Measurements from ENCODE around the gene PARM1. TPM values are rescaled to one million over a fixed set of nuclear protein-coding genes. Genes with fewer than 3 reads are reported as not detected.

Gene PARM1
- total and polyA plus RNA-seq, 9 of the 15 experiments (the other 6 are each of a cell fraction or from before 2014, with no cell fraction given) = 0.07 TPM; not detected in 8

DNA sequence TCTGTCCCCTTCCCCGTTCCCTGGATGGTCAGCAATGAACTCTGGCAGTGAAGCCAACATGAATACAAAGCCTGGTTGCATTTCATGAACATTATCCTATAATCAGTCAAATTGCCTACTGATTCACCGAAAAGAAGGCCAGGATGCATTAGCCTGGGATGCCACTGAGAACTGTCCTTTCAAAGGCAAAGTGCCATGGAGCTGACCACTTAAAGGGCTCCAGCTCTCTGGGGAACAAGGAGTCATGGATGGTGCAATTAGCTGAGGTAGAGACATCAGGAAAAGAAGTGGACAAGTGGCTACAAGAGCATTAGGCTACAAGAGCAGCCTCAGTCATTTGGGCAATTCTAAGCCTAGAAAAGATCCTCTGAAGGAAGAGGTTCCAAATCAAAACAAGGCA is 69.0 kb downstream of the PARM1 start:
- H3K4me1 ChIP-seq (replicated peaks in 1 of 2; ENCODE audit: control insufficient read depth in 2 of 2, insufficient read depth in 2 of 2, low read length in 2 of 2) = no peaks in the 10 kb centered on the region
- intact Hi-C loops (cut with micrococcal nuclease) = no loop called here
- CTCF ChIA-PET (ENCODE audit: low intra/inter-chr PET ratio) = no interaction called here

GRCh38 chr4:75002381-75002780 is 69.5 kb downstream of the PARM1 start:
- ATAC-seq (no peak), DNase-seq (ENCODE audit: extremely low read depth in 1 of 4, low spot score in 3 of 4) (no peak), FAIRE-seq (no peak)
- BruUV-seq (replicated peaks) = no TSS peak
- no peak overlapping the region for H3K4me3 ChIP-seq
- no peaks in the 10 kb centered on the region for H3K9me3 ChIP-seq (replicated peaks; ENCODE audit: control insufficient read depth, insufficient read depth, low read depth, low read length)
- in situ Hi-C loops (cut with MboI) (no loop called here), intact Hi-C loops (cut with micrococcal nuclease) (no loop called here)
- H3K9me1 ChIP-seq (ENCODE audit: control insufficient read depth, insufficient read depth, low read length) = no peaks in the 10 kb centered on the region
- H3K27me3 ChIP-seq (ENCODE audit: control insufficient read depth in 2 of 2, insufficient read depth in 2 of 2, low read length in 2 of 2) = no peaks in the 10 kb centered on the region
- H3K4me1 ChIP-seq (replicated peaks in 1 of 2; ENCODE audit: control insufficient read depth in 2 of 2, insufficient read depth in 2 of 2, low read length in 2 of 2) = no peaks in the 10 kb centered on the region
- CTCF ChIA-PET (ENCODE audit: low intra/inter-chr PET ratio) = no interaction called here
- TF ChIP-seq POLR2A (conservative IDR thresholded peaks at IDR 0.05) = no peak
- TF ChIP-seq, protein P1, sequence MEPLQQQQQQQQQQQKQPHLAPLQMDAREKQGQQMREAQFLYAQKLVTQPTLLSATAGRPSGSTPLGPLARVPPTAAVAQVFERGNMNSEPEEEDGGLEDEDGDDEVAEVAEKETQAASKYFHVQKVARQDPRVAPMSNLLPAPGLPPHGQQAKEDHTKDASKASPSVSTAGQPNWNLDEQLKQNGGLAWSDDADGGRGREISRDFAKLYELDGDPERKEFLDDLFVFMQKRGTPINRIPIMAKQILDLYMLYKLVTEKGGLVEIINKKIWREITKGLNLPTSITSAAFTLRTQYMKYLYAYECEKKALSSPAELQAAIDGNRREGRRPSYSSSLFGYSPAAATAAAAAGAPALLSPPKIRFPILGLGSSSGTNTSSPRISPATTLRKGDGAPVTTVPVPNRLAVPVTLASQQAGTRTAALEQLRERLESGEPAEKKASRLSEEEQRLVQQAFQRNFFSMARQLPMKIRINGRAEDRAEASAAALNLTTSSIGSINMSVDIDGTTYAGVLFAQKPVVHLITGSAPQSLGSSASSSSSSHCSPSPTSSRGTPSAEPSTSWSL (CRISPR knock-in tag; IDR thresholded peaks at IDR 0.05; ENCODE audit: borderline replicate concordance) = no peak
- no peak for TF ChIP-seq SAP30 (IDR thresholded peaks at IDR 0.05; ENCODE audit: borderline replicate concordance, insufficient read depth, low read depth, low read length, poor library complexity, severe bottlenecking)
- no peak overlapping the region for H2AFZ ChIP-seq (ENCODE audit: low read depth, low read length)
- 7% methylated on average over 2 of the region's 2 CpGs for WGBS (ENCODE audit: insufficient coverage, low coverage, missing lambda C conversion rate)
- no peak overlapping the region for H3K4me2 ChIP-seq (ENCODE audit: insufficient read depth, low read length)
- POLR2A ChIA-PET = no interaction called here
- H3K9ac ChIP-seq (ENCODE audit: insufficient read depth in 1 of 2, low read depth in 2 of 2, low read length in 2 of 2) = no peak overlapping the region
- no peaks in the 10 kb centered on the region for H3K79me2 ChIP-seq (ENCODE audit: control insufficient read depth, insufficient read depth, low read length)
- no peaks in the 10 kb centered on the region for H3K36me3 ChIP-seq (ENCODE audit: control insufficient read depth, insufficient read depth, low read length)
- H4K20me1 ChIP-seq (replicated peaks; ENCODE audit: control insufficient read depth, insufficient read depth, low read length) = no peaks in the 10 kb centered on the region
- no peak overlapping the region for H3K27ac ChIP-seq (ENCODE audit: extremely low read depth, low read depth, low read length)

More for the DNA sequence above, 69.0 kb downstream of the PARM1 start:
- Histone ChIP-seq H3K27ac (ENCODE audit: extremely low read depth, low read depth, low read length) (no peak overlapping the region), H3K79me2 (ENCODE audit: control insufficient read depth, insufficient read depth, low read length) (no peaks in the 10 kb centered on the region), H3K27me3 (ENCODE audit: control insufficient read depth in 2 of 2, insufficient read depth in 2 of 2, low read length in 2 of 2) (no peaks in the 10 kb centered on the region), H3K36me3 (ENCODE audit: control insufficient read depth, insufficient read depth, low read length) (no peaks in the 10 kb centered on the region), H3K9me1 (ENCODE audit: control insufficient read depth, insufficient read depth, low read length) (no peaks in the 10 kb centered on the region), H3K4me3 (no peak overlapping the region), H2AFZ (ENCODE audit: low read depth, low read length) (no peak overlapping the region), H3K9ac (ENCODE audit: insufficient read depth in 1 of 2, low read depth in 2 of 2, low read length in 2 of 2) (no peak overlapping the region), H4K20me1 (replicated peaks; ENCODE audit: control insufficient read depth, insufficient read depth, low read length) (no peaks in the 10 kb centered on the region), H3K9me3 (replicated peaks; ENCODE audit: control insufficient read depth, insufficient read depth, low read depth, low read length) (no peaks in the 10 kb centered on the region), H3K4me2 (ENCODE audit: insufficient read depth, low read length) (no peak overlapping the region)
- BruUV-seq (replicated peaks) = no TSS peak
- ATAC-seq = no peak
- TF ChIP-seq HMG20B (CRISPR knock-in tag; IDR thresholded peaks at IDR 0.05) (no peak), NFIX (CRISPR knock-in tag; IDR thresholded peaks at IDR 0.05; ENCODE audit: low read depth) (no peak)
- in situ Hi-C loops (cut with MboI) = no loop called here
- FAIRE-seq = no peak
- 0% methylated on average over 2 of the region's 2 CpGs for WGBS (ENCODE audit: insufficient coverage, low coverage, missing lambda C conversion rate)
- POLR2A ChIA-PET = no interaction called here
- no peak for DNase-seq (ENCODE audit: extremely low read depth in 1 of 4, low spot score in 3 of 4)
